GM21390 (cell line): ENCODE results near the gene AVP.
"Not testable (repeated sequence)": the region's sequence is repeated elsewhere in the genome, so short reads cannot be mapped to it uniquely, and the experiment has no call there.

ENCODE experiments used
- ATAC-seq: cut with Tn5 transposase; IDR thresholded peaks from one replicate; pipeline ENCODE4 v1.9.1; 2021; ENCODE audit not compliant: unreplicated experiment

AVP gene

GRCh38 chr20:3084283-3084985, at the start of gene AVP:
Gene AVP (minus strand): TSS chr20:3084724. CDS start chr20:3084674, 50 bp downstream.
- ATAC-seq: no peak

DNA sequence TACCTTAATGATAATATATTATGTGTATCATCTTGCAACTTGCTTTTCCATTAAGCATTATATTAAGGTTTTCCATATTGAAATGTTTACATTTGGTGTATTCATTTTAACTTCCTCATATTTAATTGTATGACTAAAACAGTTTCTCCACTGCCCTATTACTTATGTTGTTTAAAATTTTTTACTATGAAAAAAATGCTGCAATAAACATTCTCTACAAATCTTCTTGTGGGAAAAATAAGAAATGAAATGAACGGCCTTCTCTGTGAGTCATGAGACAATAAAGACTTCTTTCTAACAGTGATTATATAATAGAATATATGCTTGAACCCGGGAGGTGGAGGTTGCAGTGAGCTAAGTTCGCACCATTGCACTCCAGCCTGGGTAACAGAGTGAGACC, 49.6 kb upstream of the AVP start:
- ATAC-seq: no peak

GRCh38 chr20:3133155-3133554, 48.6 kb upstream of the AVP start:
- no peak for ATAC-seq

- ATAC-seq: no peak
Observed at GRCh38 chr20:3130051-3130600, 45.6 kb upstream of the AVP start.

DNA sequence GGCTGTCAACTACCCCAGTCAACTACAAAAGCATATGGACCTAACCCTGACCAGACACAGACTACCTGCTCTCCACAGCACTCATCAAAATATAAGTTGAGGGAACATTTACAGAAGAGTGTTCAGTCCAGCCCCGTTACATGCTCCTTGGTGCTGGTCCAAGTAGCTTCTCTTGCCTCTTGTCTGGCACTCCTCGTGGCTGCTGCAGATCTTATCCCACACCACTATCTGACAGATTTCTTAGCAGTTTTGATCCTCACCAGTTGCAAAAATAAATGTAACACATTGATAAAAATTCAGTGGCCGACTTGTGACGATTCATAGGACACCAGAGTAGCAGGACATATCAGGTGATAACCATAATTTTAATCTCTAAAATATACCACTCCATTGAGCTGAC, 44.6 kb upstream of the AVP start:
- no peak for ATAC-seq

- no peak for ATAC-seq
Observed at GRCh38 chr20:3128275-3128984, 43.9 kb upstream of the AVP start.

DNA sequence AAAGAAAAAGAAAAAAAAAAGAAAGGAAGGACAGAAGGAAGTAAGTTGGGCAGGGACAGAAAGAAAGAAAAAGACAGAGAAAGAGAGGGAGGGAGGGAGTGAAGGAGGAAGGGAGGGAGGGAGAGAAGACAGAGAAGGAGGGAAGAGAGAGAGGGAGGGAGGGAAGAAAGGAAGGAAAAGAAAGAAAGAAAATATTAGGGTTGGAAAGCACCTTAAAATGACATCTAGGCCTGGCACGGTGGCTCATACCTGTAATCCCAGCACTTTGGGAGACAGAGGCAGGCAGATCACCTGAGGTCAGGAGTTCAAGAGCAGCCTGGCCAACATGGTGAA, 42.0 kb upstream of the AVP start:
- no peak for ATAC-seq

GRCh38 chr20:3125776-3126526, 41.4 kb upstream of the AVP start:
- ATAC-seq: not testable (repeated sequence)

GRCh38 chr20:3124773-3125560, 40.4 kb upstream of the AVP start:
- ATAC-seq: not testable (repeated sequence)

- ATAC-seq: not testable (repeated sequence)
Observed at GRCh38 chr20:3124163-3124562, 39.6 kb upstream of the AVP start.

GRCh38 chr20:3123542-3123941, 39.0 kb upstream of the AVP start:
- ATAC-seq: no peak

DNA sequence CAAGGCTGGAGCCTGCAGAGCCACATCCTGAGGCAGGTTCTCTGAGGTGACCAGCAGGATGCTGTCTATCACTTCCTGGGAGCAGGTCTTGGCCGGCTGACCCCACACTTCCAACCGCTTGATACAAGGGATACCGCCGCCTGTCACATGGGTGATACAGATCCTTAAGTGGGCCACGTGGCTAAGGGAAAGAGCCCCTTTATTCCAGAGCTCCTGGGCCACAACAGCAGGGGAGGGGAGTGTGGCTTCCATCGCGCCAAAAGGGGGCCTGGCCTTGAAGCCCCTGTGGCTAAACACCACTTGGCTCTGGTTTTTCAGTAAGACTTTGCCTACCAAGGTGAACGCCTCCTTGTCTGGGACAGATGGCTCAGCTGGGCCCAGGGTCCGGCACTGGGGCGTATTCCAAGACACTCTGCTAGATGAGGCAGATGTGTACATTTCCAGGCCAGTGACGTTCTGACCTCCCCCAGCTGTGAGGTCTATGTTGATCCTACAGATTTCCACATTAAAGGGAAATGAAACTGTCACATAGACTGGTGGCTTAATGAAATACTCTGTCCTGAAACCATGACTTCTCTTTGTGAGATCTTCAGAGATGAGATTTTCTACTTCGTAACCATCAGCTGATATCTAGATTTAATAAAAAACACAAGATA, 37.6 kb upstream of the AVP start:
- ATAC-seq: no peak

GRCh38 chr20:3121271-3121911, 36.9 kb upstream of the AVP start:
- ATAC-seq: no peak

GRCh38 chr20:3119044-3119443, 34.5 kb upstream of the AVP start:
- ATAC-seq: no peak

DNA sequence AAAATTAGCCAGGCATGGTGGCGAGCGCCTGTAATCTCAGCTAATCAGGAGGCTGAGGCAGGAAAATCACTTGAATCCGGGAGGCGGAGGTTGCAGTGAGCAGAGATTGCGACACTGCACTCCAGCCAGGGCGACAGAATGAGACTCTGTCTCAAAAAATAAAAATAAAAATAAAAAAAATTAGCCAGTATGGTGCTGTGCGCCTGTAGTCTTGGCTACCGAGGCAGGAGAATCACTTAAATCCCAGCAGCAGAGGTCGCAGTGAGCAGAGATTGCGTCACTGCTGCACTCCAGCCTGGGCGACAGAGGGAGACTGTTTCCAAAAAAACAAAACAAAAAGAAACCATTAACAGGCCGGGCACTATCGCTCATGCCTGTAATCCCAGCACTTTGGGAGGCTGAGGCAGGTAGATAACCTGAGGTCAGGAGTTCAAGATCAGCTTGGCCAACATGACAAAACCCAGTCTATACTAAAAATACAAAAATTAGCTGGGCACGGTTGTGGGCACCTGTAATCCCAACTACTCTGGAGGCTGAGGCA, 33.4 kb upstream of the AVP start:
- ATAC-seq: not testable (repeated sequence)

DNA sequence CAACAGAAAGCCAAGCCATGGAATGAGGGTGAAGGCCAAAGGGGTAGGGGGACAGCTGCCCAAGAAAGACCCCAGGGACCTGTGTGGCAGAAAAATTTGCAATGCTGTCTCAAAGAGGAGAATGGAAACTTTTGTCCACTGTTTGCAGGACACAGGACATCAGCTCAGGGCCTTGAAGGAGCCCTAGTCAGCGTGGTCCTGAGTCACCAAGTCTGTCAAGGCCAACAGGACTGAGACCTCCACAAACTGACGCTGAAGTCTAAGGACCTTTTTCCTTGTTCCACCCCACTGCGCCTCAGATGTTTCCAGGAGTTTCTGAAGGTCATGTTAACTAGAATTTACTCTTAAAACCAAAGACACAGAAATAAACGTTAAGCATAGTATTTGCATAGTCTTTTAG, 31.8 kb upstream of the AVP start:
- no peak for ATAC-seq

DNA sequence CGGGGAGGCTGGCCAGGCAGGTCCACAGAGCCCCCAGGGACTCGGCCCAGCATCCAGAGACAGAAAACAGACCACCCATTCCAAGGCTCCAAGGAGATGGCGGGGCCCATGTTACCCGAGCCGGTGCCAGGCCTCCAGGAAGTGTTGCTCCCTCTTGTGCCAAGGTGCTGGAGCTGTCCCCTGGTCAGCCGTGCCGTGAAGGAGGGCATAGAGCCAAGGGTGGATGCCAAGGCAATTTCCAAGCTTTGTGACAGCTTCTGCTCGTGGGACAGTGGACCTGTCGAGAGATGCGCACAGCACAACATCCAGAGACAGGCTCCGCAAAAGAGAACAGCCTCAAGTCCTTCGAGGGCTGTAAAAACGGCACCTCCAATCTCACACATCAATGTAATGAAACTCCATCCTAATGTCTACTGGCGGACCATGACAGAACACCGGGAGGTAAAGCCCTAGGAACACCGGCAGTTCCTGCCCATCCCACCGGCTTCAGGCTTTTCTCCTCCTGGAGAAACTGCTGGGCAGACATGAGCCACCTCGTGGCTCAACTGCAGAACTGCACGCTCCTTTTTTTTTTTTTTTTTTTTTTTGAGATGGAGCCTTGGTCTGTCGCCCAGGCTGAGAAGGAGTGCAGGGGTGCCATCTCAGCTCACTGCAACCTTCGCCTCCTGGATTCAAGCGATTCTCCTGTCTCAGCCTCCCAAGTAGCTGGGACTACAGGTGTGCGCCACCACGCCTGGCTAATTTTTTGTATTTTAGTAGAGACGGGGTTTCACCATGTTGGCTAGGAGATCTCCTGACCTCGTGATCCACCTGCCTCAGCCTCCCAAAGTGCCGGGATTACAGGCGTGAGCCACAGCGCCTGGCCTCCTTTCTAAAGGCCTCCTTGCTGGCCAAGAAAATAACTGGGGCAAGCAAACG, 30.9 kb upstream of the AVP start:
- ATAC-seq: no peak

DNA sequence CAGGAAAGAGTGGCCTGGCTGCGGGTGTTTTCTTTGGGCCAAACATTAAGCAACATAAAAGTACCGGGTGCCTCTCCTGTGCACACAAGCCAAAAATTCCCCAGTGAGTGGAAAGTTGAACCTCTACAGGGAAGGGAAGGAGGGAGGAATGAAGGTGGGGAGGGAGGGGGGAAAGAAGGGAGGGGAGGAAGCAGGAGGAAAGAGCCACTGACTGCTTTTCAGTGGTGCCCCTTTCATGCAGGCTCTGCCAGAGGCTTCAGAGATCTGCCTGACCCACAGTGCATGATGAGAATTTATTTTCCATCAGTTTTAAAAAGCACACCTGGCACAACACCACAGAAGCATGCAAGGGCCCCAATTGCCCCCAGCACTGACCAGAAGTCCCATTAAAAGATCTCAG, 27.5 kb upstream of the AVP start:
- ATAC-seq: no peak

GRCh38 chr20:3111507-3111906, 27.0 kb upstream of the AVP start:
- ATAC-seq: no peak
